ENCODE results near the gene AK2.

The AK2 gene

GRCh38 chr1:33047290-33047689, 10.6 kb upstream of the AK2 start:
- no peak for TF ChIP-seq REST (IDR thresholded peaks at IDR 0.05; ENCODE audit: low read depth)
- no peak for TF ChIP-seq CEBPB (IDR thresholded peaks at IDR 0.05)
- no peak for TF ChIP-seq EGR1 (IDR thresholded peaks at IDR 0.05)
- TF ChIP-seq TCF12 (IDR thresholded peaks at IDR 0.05; ENCODE audit: low read depth), result no peak
- TF ChIP-seq TEAD4 (IDR thresholded peaks at IDR 0.05), result no peak
- no peak for TF ChIP-seq ZBTB7A (IDR thresholded peaks at IDR 0.05; ENCODE audit: low read depth)
- no peak for TF ChIP-seq YY1 (IDR thresholded peaks at IDR 0.05; ENCODE audit: low read depth)
- no peak for TF ChIP-seq TAF1 (IDR thresholded peaks at IDR 0.05; ENCODE audit: low read depth)
- no peak for TF ChIP-seq RAD21 (IDR thresholded peaks at IDR 0.05; ENCODE audit: low read depth)
- no peak for TF ChIP-seq NFIC (IDR thresholded peaks at IDR 0.05)
- no peak for TF ChIP-seq CREB1 (IDR thresholded peaks at IDR 0.05; ENCODE audit: low read depth)
- TF ChIP-seq FOXM1 (IDR thresholded peaks at IDR 0.05; ENCODE audit: borderline replicate concordance, low read depth), result no peak
- TF ChIP-seq USF1 (IDR thresholded peaks at IDR 0.05), result no peak
- TF ChIP-seq MAX (IDR thresholded peaks at IDR 0.05), result no peak
- TF ChIP-seq EP300 (IDR thresholded peaks at IDR 0.05; ENCODE audit: borderline replicate concordance), result no peak

DNA sequence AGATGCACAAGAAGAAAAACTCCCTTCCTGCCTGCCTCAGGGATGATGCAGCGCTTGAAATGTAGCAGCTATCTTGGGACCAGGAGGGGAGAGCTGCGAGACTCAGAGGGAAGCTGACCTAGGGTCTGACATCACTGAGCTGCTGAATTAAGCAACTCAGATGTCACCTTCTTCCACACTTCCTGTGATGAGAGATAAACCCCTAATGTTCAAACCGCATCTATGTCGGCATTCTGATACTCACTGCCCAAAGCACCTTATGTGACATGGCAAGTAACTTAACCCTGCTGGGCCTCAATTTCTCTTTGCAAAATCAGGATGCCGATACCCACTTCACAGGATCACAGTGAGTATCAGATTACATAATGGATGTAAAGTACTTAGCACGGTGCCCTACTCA, 9.1 kb upstream of the AK2 start:
- TF ChIP-seq ZBTB7A (IDR thresholded peaks at IDR 0.05; ENCODE audit: low read depth), result no peak
- TF ChIP-seq TCF12 (IDR thresholded peaks at IDR 0.05; ENCODE audit: low read depth), result no peak
- TF ChIP-seq TAF1 (IDR thresholded peaks at IDR 0.05; ENCODE audit: low read depth), result no peak
- no peak for TF ChIP-seq MAX (IDR thresholded peaks at IDR 0.05)
- no peak for TF ChIP-seq YY1 (IDR thresholded peaks at IDR 0.05; ENCODE audit: low read depth)
- no peak for TF ChIP-seq NFIC (IDR thresholded peaks at IDR 0.05)
- no peak for TF ChIP-seq EGR1 (IDR thresholded peaks at IDR 0.05)
- TF ChIP-seq TEAD4 (IDR thresholded peaks at IDR 0.05), result no peak
- no peak for TF ChIP-seq RAD21 (IDR thresholded peaks at IDR 0.05; ENCODE audit: low read depth)
- TF ChIP-seq CEBPB (IDR thresholded peaks at IDR 0.05), result no peak
- TF ChIP-seq EP300 (IDR thresholded peaks at IDR 0.05; ENCODE audit: borderline replicate concordance), result no peak
- TF ChIP-seq FOXM1 (IDR thresholded peaks at IDR 0.05; ENCODE audit: borderline replicate concordance, low read depth), result no peak
- no peak for TF ChIP-seq USF1 (IDR thresholded peaks at IDR 0.05)
- TF ChIP-seq CREB1 (IDR thresholded peaks at IDR 0.05; ENCODE audit: low read depth), result no peak
- TF ChIP-seq REST (IDR thresholded peaks at IDR 0.05; ENCODE audit: low read depth), result no peak

- TF ChIP-seq NFIC (IDR thresholded peaks at IDR 0.05), result no peak
- TF ChIP-seq USF1 (IDR thresholded peaks at IDR 0.05), result peak; percentile 94
- TF ChIP-seq TCF12 (IDR thresholded peaks at IDR 0.05; ENCODE audit: low read depth), result no peak
Measured at GRCh38 chr1:33045246-33045645, 8.6 kb upstream of the AK2 start.

- TF ChIP-seq CREB1 (IDR thresholded peaks at IDR 0.05; ENCODE audit: low read depth), result no peak
- TF ChIP-seq TAF1 (IDR thresholded peaks at IDR 0.05; ENCODE audit: low read depth), result no peak
- no peak for TF ChIP-seq REST (IDR thresholded peaks at IDR 0.05; ENCODE audit: low read depth)
- TF ChIP-seq RAD21 (IDR thresholded peaks at IDR 0.05; ENCODE audit: low read depth), result no peak
- no peak for TF ChIP-seq EGR1 (IDR thresholded peaks at IDR 0.05)
- TF ChIP-seq FOXM1 (IDR thresholded peaks at IDR 0.05; ENCODE audit: borderline replicate concordance, low read depth), result no peak
- TF ChIP-seq TEAD4 (IDR thresholded peaks at IDR 0.05), result no peak
- no peak for TF ChIP-seq USF1 (IDR thresholded peaks at IDR 0.05)
- no peak for TF ChIP-seq YY1 (IDR thresholded peaks at IDR 0.05; ENCODE audit: low read depth)
- TF ChIP-seq MAX (IDR thresholded peaks at IDR 0.05), result no peak
- no peak for TF ChIP-seq TCF12 (IDR thresholded peaks at IDR 0.05; ENCODE audit: low read depth)
- TF ChIP-seq NFIC (IDR thresholded peaks at IDR 0.05), result no peak
- TF ChIP-seq ZBTB7A (IDR thresholded peaks at IDR 0.05; ENCODE audit: low read depth), result no peak
Measured at GRCh38 chr1:33043267-33044092, 6.8 kb upstream of the AK2 start.

Measured in Ishikawa (cell line).